ENCODE results near the gene USP21.
A peak's percentile ranks its signal among the peaks of the same experiment; 100 is the strongest.

Gene USP21

DNA sequence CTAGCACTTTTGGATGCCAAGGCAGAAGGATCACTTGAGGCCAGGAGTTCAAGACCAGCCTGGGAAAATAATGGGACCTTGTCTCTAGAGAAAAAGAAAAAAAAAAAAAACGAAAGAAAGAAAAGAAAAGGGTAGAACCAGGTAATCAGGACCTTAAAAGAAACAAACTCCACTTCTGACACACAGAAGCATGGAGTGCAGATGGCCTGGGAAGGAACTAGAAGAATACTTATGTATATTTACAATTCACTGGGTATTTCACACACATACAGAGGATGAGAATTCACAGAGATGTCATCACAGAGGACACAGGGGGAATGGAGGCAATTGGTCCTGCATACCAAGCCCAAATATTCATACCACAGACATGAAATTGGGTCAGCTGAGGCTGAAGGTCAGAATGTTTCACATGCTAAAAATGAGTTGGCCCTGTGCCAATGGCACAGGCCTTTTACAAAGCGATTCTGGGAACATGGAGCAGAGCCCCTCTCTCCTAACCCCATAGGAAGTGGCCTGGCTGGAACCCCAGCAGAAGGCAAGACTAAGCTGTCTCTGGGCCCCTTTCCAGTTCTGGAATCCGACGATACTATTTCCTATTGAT is 13.6 kb downstream of the USP21 start:
- no peak for DNase-seq

DNA sequence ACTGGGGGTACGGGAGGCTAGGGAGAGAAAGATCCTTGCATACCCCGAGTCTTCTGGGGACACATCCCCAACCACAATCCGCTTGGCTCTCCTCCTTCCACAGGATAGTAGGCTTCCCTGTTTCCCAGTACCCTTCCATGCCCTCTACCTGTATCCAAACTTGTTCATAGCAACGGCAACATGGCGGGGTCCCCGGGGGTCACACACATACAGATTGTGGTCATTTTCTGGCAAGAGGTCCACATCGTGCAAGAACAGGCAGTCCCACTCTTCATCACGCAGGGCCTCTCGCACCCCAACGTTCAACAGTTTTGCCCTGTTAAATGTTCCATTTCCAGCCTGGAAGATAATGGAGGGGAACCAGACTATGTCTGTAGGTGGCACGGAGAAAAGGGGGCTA is 14.4 kb downstream of the USP21 start:
- DNase-seq = no peak

GRCh38 chr1:161174911-161175310 is 15.6 kb downstream of the USP21 start:
- DNase-seq = no peak

GRCh38 chr1:161175771-161176453 is 16.6 kb downstream of the USP21 start:
- no peak for DNase-seq

DNA sequence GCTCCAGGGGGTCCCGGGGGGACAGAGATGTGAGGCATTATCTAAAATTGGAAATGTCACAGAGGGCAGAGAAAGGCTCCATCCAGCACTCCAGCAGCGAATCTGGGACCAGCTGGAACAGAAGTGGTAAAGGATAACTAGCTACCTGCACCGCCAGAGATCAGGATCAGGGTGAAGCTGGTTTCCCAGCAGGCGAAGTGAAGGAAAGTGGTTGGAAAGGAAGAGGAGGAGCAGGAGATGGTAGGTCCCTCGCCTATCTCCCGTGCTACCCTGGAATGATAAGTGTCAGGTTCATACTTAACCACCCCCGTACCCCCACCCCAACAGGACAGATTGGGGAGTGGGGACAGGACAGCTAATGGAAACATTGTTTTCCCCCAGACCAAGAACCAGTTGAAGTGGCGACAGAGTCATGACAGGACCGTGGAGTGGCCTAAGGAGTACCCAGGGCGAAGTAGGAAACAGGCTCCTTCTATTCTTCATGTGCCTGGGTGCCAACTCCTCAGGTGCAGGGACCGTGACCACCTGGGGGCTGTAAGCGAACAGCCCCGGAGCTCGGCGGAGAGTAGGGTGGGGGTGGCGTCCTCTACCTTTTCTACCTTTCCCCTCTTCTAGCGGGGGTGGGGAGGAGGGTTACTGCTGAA is 17.3 kb downstream of the USP21 start:
- peak; percentile 47 for DNase-seq

DNA sequence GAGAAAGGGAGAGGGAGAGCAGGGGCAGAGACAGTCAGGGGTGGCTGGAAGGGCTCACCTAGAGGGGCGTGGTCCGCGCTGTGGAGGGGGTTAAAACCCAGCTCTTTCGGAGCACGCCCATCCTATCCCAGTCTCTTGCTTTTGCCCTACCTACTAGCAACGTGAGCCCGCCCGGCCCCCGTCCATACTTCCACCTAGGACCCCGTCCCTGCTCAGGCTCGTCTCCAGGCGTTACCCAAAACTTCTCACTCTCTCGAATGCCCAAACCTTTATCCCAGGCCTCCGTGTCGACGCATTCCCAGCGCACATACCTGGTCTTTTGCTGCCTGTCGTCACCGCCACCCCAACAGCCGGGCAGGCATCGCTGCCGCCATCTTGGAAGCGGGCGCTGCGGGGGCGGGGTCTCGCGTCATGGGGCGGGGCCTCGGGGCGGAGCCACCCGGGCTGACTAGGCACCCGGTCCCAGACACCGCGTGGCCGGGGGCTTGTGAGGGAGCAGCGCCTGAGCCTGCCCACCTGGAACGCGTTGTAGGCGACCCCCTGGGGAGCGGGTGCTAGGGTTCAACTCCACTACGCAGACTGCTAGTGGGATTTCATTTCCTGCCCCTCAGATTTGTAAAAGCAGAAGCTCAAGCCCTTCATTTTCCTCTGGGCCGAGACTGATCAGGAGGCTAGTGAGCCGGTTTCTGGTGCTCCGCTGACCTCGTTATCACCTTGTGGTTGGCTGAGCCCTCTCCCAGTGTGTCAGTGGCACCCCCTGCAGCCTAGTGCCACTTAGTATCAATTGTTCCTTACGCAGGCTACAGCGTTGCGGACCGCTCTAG is 18.0 kb downstream of the USP21 start, which contains the start of gene B4GALT3:
Gene B4GALT3, minus strand, starts transcription at position 396 of the 824 bp plus-strand sequence. CDS start 1,447 bp downstream, outside the sequence.
- DNase-seq = peak; percentile 89

DNA sequence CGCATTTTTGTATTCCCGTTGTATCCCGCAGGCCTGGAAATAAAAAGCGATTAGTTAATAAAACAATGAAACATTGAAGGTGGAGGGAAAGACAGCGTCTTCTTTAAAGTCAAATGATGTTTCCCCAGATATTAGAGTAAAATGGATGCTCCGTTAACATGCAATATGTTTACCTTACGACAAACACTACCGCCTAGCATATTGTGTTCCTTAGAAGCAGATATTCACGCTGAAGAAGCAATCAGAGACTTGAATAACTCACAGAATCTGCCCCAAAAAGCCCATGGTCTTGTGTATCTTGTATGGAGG is 18.6 kb downstream of the USP21 start:
- peak; percentile 69 for DNase-seq

DNA sequence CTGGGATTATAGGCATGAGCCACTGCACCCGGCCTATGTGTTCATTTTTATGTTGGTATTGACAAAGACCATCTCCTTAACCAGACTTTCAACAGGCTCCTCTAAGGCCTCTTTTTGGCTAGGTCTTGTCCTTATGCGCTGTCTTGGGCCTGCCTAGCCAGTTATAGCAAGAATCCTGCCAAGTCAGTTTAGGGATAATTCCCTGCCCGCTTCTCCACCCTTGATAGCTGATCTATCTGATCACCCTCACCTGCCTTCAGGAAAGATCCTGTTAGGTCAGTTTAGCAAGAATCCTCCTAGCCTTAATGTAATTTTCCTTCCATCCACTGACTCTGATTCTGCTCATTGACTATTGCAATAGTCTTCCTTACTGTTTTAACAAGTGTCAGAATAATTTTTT is 20.4 kb downstream of the USP21 start:
- DNase-seq = no peak

GRCh38 chr1:161180639-161181038 is 21.3 kb downstream of the USP21 start:
- no peak for DNase-seq

DNA sequence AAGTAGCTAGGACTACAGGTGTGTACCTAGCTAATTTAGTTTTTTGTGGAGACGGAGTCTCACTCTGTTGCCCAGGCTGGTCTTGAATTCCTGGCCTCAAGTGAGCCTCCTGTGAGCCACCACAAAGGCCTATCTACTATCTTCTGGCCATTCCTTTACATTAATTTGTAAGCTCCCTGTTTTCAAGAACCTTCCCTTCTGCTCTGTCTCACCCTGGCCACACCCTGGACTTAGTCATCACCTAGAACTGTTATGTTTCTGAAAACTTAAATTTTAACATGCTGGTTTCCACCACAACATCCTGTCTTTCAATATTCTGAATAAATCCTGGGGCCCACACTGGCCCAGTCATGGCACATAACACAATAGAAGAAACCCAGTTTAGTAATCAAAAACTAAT is 22.9 kb downstream of the USP21 start:
- DNase-seq = no peak

- DNase-seq = peak; percentile 2
These were observed 26.0 kb downstream of the USP21 start for GRCh38 chr1:161185282-161185682.

DNA sequence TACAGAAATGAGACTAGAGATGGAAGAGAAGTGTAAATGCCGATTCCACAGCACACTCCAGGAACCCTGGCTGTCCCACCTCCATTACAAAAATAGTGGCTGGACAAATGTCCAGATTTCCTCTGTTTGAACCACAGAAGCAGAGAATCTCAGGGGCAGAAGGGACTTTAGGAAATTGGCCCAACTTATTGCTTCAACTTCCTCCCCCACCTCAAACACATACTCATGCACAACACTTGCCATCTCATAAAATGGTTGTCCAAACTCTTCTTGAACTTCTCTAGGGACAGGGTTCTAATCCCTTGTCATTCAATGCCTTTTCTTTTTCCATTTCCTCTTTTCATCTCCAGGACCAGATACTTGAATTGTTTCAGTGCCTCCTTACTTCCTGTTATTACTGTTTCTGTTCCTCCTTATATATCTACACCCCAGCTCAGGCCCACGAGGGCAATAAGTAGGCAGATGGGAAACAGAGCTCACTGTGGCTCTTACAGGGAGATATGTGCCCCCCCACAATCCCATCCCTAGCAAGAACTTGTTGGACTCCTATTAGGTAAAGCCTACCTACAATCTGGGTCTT is 26.5 kb downstream of the USP21 start:
- no peak for DNase-seq

DNA sequence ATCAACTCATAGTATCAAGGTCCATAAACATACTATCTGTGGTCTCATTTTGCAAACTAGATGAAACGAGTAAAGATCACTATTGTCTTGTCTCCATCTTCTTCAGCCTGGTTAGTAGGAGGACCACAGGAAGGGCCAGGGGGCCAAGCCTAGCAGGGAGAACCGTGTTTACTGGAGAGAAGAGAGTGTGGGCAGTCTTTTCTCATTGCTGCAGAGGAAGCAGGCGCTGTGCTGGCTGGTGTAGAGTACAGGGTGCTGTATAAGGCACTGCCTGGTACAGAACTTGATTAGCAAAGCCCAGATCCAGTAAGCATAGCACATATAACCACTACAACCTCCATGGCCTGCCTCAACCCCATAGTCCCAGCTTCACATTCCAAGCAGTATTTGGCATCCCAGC is 28.0 kb downstream of the USP21 start:
- no peak for DNase-seq

DNA sequence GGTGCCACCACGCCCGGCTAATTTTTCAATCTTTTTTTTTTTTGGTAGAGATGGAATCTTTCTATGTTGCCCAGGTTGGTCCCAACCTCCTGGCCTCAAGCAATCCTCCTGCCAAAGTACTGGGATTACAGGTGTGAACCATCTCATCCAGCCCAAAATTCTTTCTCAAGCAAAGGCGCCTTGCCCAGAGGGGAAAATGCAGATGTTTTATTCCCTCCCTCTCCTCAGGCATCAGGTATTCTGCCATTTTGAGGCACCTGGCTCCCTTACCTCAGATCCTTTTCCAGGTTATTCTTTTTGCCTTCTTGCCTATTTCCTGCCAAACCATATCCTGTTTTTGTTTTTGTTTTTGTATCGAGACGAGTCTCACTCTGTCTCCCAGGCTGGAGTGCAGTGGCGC is 29.1 kb downstream of the USP21 start:
- no peak for DNase-seq

- no peak for DNase-seq
These were observed 29.7 kb downstream of the USP21 start for GRCh38 chr1:161189036-161189435.

DNA sequence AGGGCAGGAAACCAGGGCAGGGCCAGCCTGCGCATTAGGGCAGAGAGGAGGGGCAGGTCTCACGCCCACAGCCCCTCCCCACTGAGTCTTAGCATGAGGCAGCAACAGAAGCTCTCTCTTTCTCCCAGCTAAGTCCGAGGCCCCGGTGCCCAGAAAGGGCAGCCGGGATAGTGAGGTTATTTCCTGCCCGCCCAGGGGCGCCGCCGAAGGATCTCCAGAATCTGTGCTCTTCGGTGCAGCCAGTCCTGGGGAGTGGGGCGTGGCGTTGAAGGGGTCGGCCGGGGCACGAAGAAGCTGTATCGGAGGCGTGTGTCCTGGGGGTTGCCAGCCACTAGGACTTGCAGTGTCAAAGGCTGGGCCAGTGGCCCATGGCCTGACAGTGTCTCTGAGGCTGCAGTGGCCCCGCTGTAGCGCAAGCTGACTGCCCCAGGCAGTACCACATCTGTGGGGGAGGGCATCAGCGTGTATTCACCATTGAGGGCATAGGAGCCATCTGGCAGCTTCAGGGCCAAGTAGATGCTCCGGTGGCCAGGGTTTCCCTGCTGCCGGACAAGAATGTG is 31.7 kb downstream of the USP21 start:
- DNase-seq = no peak

DNA sequence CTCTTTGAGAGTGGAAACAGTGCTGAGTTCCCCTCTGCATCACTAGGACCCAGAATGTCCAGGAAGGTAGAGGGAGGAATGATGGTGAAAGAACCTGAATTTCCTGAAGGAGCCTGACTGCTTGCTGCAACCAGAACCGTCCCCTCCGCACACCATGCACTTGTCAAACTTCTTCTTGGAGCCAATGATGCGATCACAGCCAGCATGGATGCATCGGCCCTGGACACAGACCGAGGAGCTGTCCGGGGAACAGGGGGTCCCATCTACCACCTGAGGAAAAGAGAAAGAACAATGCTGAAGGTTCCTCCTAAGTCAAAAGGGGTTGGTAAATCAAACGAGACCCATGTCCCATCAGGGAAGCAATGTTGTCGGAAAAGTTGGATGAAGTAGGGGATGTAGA is 32.7 kb downstream of the USP21 start:
- no peak for DNase-seq

- DNase-seq = peak; percentile 66
These were observed 33.5 kb downstream of the USP21 start for GRCh38 chr1:161192476-161193465.

GRCh38 chr1:161193561-161194235 is 34.4 kb downstream of the USP21 start:
- no peak for DNase-seq

DNA sequence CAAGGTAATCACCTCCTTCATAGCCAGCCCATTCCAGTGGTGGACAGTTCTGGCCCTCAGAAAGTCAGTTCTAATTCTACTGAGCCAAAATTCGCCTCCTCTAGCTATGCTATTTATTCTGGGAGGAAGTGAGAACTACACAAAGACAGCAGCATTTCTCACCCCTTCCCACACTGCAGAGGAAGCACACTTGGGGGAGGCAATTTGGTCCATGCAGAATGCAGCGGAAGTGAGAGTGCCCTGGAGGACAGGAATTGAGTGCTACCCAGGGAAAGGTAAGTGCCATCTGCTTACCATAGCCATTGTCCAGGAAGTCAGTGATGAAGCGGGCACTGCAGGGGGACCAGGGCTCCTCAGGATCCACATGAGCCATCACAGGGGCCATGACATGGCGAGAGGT is 35.9 kb downstream of the USP21 start:
- no peak for DNase-seq

DNA sequence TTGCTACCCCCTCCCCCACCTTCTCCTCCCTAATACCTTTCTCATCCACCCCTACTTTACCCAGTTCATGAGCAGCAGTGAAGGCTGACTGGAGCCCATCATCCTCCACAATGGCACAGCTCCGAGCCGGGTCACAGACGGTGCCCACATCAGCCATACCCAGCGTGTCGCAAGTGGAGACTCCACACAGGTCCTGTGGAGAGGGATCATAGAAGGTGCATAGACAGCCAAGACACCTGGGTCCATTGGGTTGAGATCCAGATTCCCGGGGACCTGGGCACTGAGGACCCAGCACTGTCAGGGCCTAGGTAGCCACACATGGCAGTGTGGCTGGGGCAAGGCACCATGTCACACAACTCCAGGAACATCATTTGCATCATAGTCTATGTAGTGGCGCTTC is 36.8 kb downstream of the USP21 start:
- no peak for DNase-seq

Measured in DMS79 treated with DMSO at 0.1 percent for 48 hours (cell line).